Measurements from ENCODE around the gene STX8. TPM values are rescaled to one million over a fixed set of nuclear protein-coding genes. Genes with fewer than 3 reads are reported as not detected.
"Not testable (repeated sequence)": the region's sequence is repeated elsewhere in the genome, so short reads cannot be mapped to it uniquely, and the experiment has no call there.

Gene STX8
- total and polyA plus RNA-seq, 9 of the 15 experiments (the other 6 are each of a cell fraction or from before 2014, with no cell fraction given): 14.6 to 42.5 (median 22.1) TPM

- intact Hi-C loops (cut with micrococcal nuclease): no loop called here
- TF ChIP-seq LCOR (CRISPR knock-in tag; IDR thresholded peaks at IDR 0.05) (no peak), SMARCB1 (IDR thresholded peaks at IDR 0.05; ENCODE audit: insufficient read length, low read depth) (no peak), ZNF717 (CRISPR knock-in tag; IDR thresholded peaks at IDR 0.05) (no peak), ATF7 (IDR thresholded peaks at IDR 0.05) (peak; percentile 66), ATF3 (IDR thresholded peaks at IDR 0.05) (peak; percentile 65; the same call in 1 of the 2 replicates), ATF3 (CRISPR knock-in tag; conservative IDR thresholded peaks at IDR 0.05) (no peak), ELK3 (CRISPR knock-in tag; IDR thresholded peaks at IDR 0.05) (no peak), NFE2 (IDR thresholded peaks at IDR 0.05; ENCODE audit: low read depth) (no peak), OTX1 (CRISPR knock-in tag; IDR thresholded peaks at IDR 0.05) (no peak), ZNF24 (IDR thresholded peaks at IDR 0.05) (no peak), ZNF165 (CRISPR knock-in tag; IDR thresholded peaks at IDR 0.05; ENCODE audit: borderline replicate concordance) (no peak), ZNF561 (CRISPR knock-in tag; conservative IDR thresholded peaks at IDR 0.05) (no peak)
- Histone ChIP-seq H3K4me2 (ENCODE audit: insufficient read depth, low read length) (no peak overlapping the region), H3K4me3 (no peak overlapping the region), H3K9me3 (replicated peaks; ENCODE audit: control insufficient read depth, insufficient read depth, low read depth, low read length) (no peaks in the 10 kb centered on the region), H4K20me1 (replicated peaks; ENCODE audit: control insufficient read depth, insufficient read depth, low read length) (no peaks in the 10 kb centered on the region), H3K79me2 (ENCODE audit: control insufficient read depth, insufficient read depth, low read length) (no peaks in the 10 kb centered on the region), H3K9me1 (ENCODE audit: control insufficient read depth, insufficient read depth, low read length) (no peaks in the 10 kb centered on the region), H3K36me3 (ENCODE audit: control insufficient read depth, insufficient read depth, low read length) (no peaks in the 10 kb centered on the region), H3K4me1 (replicated peaks in 1 of 2; ENCODE audit: control insufficient read depth in 2 of 2, insufficient read depth in 2 of 2, low read length in 2 of 2) (no peaks in the 10 kb centered on the region), H3K27me3 (ENCODE audit: control insufficient read depth in 2 of 2, insufficient read depth in 2 of 2, low read length in 2 of 2) (no peaks in the 10 kb centered on the region), H3K9ac (ENCODE audit: insufficient read depth in 1 of 2, low read depth in 2 of 2, low read length in 2 of 2) (no peak overlapping the region), H3K27ac (ENCODE audit: extremely low read depth, low read depth, low read length) (no peak overlapping the region), H2AFZ (ENCODE audit: low read depth, low read length) (no peak overlapping the region)
- 5% methylated on average over 6 of the region's 6 CpGs for WGBS (ENCODE audit: insufficient coverage, low coverage, missing lambda C conversion rate)
- ChIA-PET POLR2A (interaction anchor here (0.8 kb wide), 1 partner anchor 14 kb away, joined by 3 read pairs; no protein-coding TSS in a partner anchor), CTCF (ENCODE audit: low intra/inter-chr PET ratio) (no interaction called here)
- ATAC-seq (no peak), FAIRE-seq (no peak), DNase-seq (ENCODE audit: extremely low read depth in 1 of 4, low spot score in 3 of 4) (no peak)
- no TSS peak for BruUV-seq (replicated peaks)
- in situ Hi-C loops (cut with MboI): no loop called here
Measured at GRCh38 chr17:9606453-9606852, 30.8 kb upstream of the STX8 start.

- POLR2A ChIA-PET; H3K79me2 ChIP-seq (ENCODE audit: control insufficient read depth, insufficient read depth, low read length); H3K27ac ChIP-seq (ENCODE audit: extremely low read depth, low read depth, low read length); DNase-seq (ENCODE audit: extremely low read depth in 1 of 4, low spot score in 3 of 4); BruUV-seq (replicated peaks); H3K27me3 ChIP-seq (ENCODE audit: control insufficient read depth in 2 of 2, insufficient read depth in 2 of 2, low read length in 2 of 2); in situ Hi-C loops (cut with MboI); H3K4me1 ChIP-seq (replicated peaks in 1 of 2; ENCODE audit: control insufficient read depth in 2 of 2, insufficient read depth in 2 of 2, low read length in 2 of 2); CTCF ChIA-PET (ENCODE audit: low intra/inter-chr PET ratio); H3K4me2 ChIP-seq (ENCODE audit: insufficient read depth, low read length); H3K9me1 ChIP-seq (ENCODE audit: control insufficient read depth, insufficient read depth, low read length); FAIRE-seq; H2AFZ ChIP-seq (ENCODE audit: low read depth, low read length); ATAC-seq; H3K9ac ChIP-seq (ENCODE audit: insufficient read depth in 1 of 2, low read depth in 2 of 2, low read length in 2 of 2); H3K36me3 ChIP-seq (ENCODE audit: control insufficient read depth, insufficient read depth, low read length); H3K4me3 ChIP-seq; intact Hi-C loops (cut with micrococcal nuclease); H4K20me1 ChIP-seq (replicated peaks; ENCODE audit: control insufficient read depth, insufficient read depth, low read length); H3K9me3 ChIP-seq (replicated peaks; ENCODE audit: control insufficient read depth, insufficient read depth, low read depth, low read length): not testable (repeated sequence)
- 0% methylated on average over 5 of the region's 5 CpGs for WGBS (ENCODE audit: insufficient coverage, low coverage, missing lambda C conversion rate)
Measured at GRCh38 chr17:9604583-9604982, 29.0 kb upstream of the STX8 start.
